Bronchial epithelial cell (primary cell): ENCODE measurements around the gene ROBO4. TPM values are rescaled to one million over a fixed set of nuclear protein-coding genes. Genes with fewer than 3 reads are reported as not detected.

Experiments
- DNase-seq: peaks from one replicate; pipeline ENCODE4 v3.0.0-alpha.2; 2010; ENCODE audit warnings: low read depth
- FAIRE-seq: peaks from 2 replicates; lab custom pipeline; 2011; peaks lifted over from hg19 to GRCh38; lab: Jason Lieb, UNC
- H3K27me3 ChIP-seq: 2 replicates; pipeline ENCODE4 v1.5.1; 2011; ENCODE audit warnings: low read length; ENCODE audit not compliant: control insufficient read depth, insufficient read depth
- H3K36me3 ChIP-seq: 2 replicates; pipeline ENCODE4 v1.5.1; 2011; ENCODE audit warnings: low read length; ENCODE audit not compliant: control insufficient read depth, insufficient read depth
- H3K4me3 ChIP-seq: 2 replicates; pipeline ENCODE4 v1.5.1; 2011; ENCODE audit warnings: mild to moderate bottlenecking, low read depth, low read length, control low read depth
- CTCF ChIP-seq: IDR thresholded peaks from 2 replicates; pipeline ENCODE4 v1.5.1; 2011; ENCODE audit warnings: mild to moderate bottlenecking, moderate library complexity, low read length, control low read depth, inconsistent platforms; ENCODE audit not compliant: insufficient read depth, severe bottlenecking
- total RNA-seq: library from RNA; depleted of rRNA; stranded (reverse); fragments of >200 nt; gene quantifications from 2 replicates; pipeline ENCODE4 v1.2.1, GENCODE V29; 2014

Gene ROBO4
- total RNA-seq, 1 donor from 2014 or later = not detected

- H3K27me3 ChIP-seq = no peaks in the 10 kb centered on the region
- no peak overlapping the region for H3K4me3 ChIP-seq
- FAIRE-seq = no peak
These were observed 2.1 kb downstream of the ROBO4 start for GRCh38 chr11:124895471-124895971.

GRCh38 chr11:124894606-124895430 lies 2.8 kb downstream of the ROBO4 start:
- TF ChIP-seq CTCF = no peak
- H3K36me3 ChIP-seq = no peaks in the 10 kb centered on the region
- FAIRE-seq (no peak), DNase-seq (no peak)
- no peak overlapping the region for H3K4me3 ChIP-seq
- no peaks in the 10 kb centered on the region for H3K27me3 ChIP-seq

More at GRCh38 chr11:124895471-124895971, 2.1 kb downstream of the ROBO4 start:
- DNase-seq = no peak
- no peak for TF ChIP-seq CTCF
- no peaks in the 10 kb centered on the region for H3K36me3 ChIP-seq

GRCh38 chr11:124893781-124894401 lies 3.8 kb downstream of the ROBO4 start:
- no peak for TF ChIP-seq CTCF
- DNase-seq = no peak
- Histone ChIP-seq H3K4me3 (no peak overlapping the region), H3K27me3 (no peaks in the 10 kb centered on the region), H3K36me3 (no peaks in the 10 kb centered on the region)
- no peak for FAIRE-seq

GRCh38 chr11:124892750-124893454 lies 4.8 kb downstream of the ROBO4 start:
- DNase-seq (no peak), FAIRE-seq (peak; percentile 52)
- H3K36me3 ChIP-seq = no peaks in the 10 kb centered on the region
- no peak overlapping the region for H3K4me3 ChIP-seq
- TF ChIP-seq CTCF = no peak
- no peaks in the 10 kb centered on the region for H3K27me3 ChIP-seq

GRCh38 chr11:124892146-124892545 lies 5.5 kb downstream of the ROBO4 start:
- Histone ChIP-seq H3K4me3 (no peak overlapping the region), H3K27me3 (no peaks in the 10 kb centered on the region), H3K36me3 (no peaks in the 10 kb centered on the region)
- FAIRE-seq (no peak), DNase-seq (no peak)
- no peak for TF ChIP-seq CTCF
